ENCODE measurements around the gene C15orf39. TPM values are rescaled to one million over a fixed set of nuclear protein-coding genes. Genes with fewer than 3 reads are reported as not detected.

C15orf39 gene
- total RNA-seq, 4 donors from 2014 or later, result 7.5 to 21.3 (median 9.5) TPM

- TF ChIP-seq, protein P1, sequence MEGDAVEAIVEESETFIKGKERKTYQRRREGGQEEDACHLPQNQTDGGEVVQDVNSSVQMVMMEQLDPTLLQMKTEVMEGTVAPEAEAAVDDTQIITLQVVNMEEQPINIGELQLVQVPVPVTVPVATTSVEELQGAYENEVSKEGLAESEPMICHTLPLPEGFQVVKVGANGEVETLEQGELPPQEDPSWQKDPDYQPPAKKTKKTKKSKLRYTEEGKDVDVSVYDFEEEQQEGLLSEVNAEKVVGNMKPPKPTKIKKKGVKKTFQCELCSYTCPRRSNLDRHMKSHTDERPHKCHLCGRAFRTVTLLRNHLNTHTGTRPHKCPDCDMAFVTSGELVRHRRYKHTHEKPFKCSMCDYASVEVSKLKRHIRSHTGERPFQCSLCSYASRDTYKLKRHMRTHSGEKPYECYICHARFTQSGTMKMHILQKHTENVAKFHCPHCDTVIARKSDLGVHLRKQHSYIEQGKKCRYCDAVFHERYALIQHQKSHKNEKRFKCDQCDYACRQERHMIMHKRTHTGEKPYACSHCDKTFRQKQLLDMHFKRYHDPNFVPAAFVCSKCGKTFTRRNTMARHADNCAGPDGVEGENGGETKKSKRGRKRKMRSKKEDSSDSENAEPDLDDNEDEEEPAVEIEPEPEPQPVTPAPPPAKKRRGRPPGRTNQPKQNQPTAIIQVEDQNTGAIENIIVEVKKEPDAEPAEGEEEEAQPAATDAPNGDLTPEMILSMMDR (IDR thresholded peaks at IDR 0.05; ENCODE audit: low read depth), result no peak
Observed at GRCh38 chr15:75167588-75168350, 33.9 kb upstream of the C15orf39 start.

GRCh38 chr15:75168374-75168773 lies 33.3 kb upstream of the C15orf39 start:
- TF ChIP-seq, protein P1 (IDR thresholded peaks at IDR 0.05; ENCODE audit: low read depth), result no peak

DNA sequence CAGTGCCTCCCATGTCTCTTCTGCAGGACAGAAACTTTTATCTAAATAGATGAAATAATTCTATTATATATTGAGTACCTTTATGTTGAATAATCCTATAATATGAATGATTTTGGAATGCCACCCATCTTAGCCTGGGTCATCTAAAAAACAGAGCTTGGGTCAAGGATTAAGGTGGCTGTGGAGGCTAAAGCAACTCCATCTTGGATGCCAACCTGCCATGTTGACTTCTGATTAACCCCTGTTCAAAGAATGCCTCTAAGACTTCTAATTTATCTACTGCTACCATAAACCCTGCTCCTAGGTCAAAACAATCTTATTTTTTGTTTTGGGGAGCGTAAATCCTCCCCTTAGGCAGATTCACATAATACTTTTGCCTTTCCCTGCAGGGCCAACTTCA lies 31.5 kb upstream of the C15orf39 start:
- TF ChIP-seq, protein P1 (IDR thresholded peaks at IDR 0.05; ENCODE audit: low read depth), result no peak

DNA sequence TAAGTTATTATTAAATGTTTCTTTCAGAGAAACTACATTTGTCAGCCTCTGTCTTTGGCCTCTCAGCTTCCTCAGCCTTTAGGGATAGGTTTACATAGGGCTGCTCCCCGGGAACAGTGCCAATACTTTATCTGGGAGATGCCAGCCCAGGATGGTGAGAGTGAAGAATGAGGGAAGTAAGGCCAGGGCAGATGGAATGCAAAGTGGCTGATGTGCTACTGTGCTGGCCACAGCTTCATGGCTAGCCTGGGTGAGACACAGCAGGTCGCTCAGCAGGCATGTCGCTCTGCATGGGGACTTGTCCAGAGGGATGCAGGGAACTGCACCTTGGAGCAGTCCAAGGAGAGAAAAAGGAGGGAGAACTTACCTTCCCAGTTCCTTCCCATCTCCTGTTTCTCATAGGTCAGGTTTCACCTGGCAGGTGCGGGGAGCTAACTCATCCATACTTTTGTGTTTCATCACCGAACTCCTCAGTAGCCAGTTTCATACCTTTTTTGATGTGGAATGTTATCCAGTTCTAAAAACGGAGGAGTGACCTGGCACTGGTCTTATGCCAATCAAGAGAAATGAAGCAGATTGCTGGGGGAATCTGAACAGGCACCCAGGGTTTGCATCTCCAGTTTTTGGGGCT lies 30.9 kb upstream of the C15orf39 start:
- TF ChIP-seq, protein P1 (IDR thresholded peaks at IDR 0.05; ENCODE audit: low read depth), result no peak

DNA sequence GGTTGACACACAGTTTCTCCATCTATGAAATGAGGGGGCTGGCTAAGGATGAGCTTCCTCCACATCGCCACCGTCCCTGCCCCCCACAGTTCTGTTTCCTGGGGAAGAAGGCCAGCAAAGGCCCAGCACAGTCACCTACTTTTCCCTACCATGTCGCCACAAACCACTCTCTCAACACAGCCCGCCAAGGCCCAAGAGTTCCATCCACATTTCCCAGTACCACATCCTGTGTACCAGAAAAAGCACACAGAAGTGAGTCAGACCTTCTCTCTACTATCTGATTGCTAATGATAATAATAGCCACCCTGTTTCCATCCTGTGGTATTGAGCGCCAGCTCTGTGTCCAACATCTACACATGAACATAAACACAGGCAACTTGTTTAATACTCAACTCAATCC lies 30.3 kb upstream of the C15orf39 start:
- TF ChIP-seq, protein P1 (IDR thresholded peaks at IDR 0.05; ENCODE audit: low read depth), result no peak

GRCh38 chr15:75172284-75172820 lies 29.3 kb upstream of the C15orf39 start:
- TF ChIP-seq, protein P1 (IDR thresholded peaks at IDR 0.05; ENCODE audit: low read depth), result no peak

DNA sequence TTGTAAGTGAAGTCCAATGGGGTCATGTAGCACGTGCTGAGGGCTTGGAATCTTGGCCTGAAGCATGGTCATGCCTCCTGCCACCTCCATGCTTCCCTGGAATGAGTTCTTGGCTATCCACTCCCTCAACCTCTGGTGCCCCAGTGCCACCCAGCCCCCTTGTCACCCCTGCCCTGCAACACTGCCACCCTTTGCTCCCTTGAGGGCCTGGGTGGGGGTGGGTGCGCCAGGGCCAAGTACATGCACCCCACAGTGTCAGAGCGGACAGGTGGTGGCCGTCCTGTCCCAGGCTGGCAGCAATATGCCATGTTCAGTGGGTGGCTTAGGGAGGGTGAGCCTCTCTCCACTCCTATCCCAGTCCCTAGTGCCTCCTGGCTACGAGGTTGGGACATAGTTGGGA lies 27.6 kb upstream of the C15orf39 start:
- TF ChIP-seq, protein P1 (IDR thresholded peaks at IDR 0.05; ENCODE audit: low read depth), result no peak

Data from subcutaneous adipose tissue (tissue), 4 donors.